Pancreas (tissue), 10 donors: ENCODE data around the gene S1PR3. TPM values are rescaled to one million over a fixed set of nuclear protein-coding genes. Genes with fewer than 3 reads are reported as not detected.
"Not testable (repeated sequence)": the region's sequence is repeated elsewhere in the genome, so short reads cannot be mapped to it uniquely, and the experiment has no call there.

ENCODE experiments used
- ATAC-seq, 4 donors: fragments of 200-7000 bp; cut with Tn5 transposase; one replicate each; pipeline versions ENCODE4 v1.8.0 to v1.9.1; 2020; ENCODE audit warnings: mild to moderate bottlenecking in 4 of 4, moderate library complexity in 4 of 4
- DNase-seq, 6 donors: peaks; one replicate each; pipeline ENCODE4 v3.0.0-alpha.2; 2020
- FAIRE-seq: peaks from 2 replicates; lab custom pipeline; 2012; peaks lifted over from hg19 to GRCh38; lab: Jason Lieb, UNC
- H3K27ac ChIP-seq, 4 donors: fragments of 200-600 bp; sonication (generic); 1 replicate in 3 of 4; 2 replicates in 1 of 4; pipeline versions ENCODE4 v1.5.0 to v1.8.0; 2020
- H3K27me3 ChIP-seq, 4 donors: fragments of 200-600 bp; one replicate each; pipeline ENCODE4 v1.8.0; 2021
- H3K36me3 ChIP-seq, 3 donors: fragments of 200-600 bp; sonication (generic) in 1 of 3; one replicate each; pipeline versions ENCODE4 v1.5.0 to v1.8.0; 2020 to 2021
- H3K4me1 ChIP-seq, 3 donors: fragments of 200-600 bp; one replicate each; pipeline ENCODE4 v1.8.0; 2021
- H3K4me3 ChIP-seq, 4 donors: fragments of 200-600 bp; sonication (generic) in 2 of 4; one replicate each; pipeline versions ENCODE4 v1.5.0 to v1.8.0; 2020 to 2021
- H3K9me3 ChIP-seq, 4 donors: fragments of 200-600 bp; one replicate each; pipeline ENCODE4 v1.8.0; 2021
- CTCF ChIP-seq, 4 donors: fragments of 200-600 bp; sonication (generic) in 3 of 4; IDR thresholded peaks; one replicate each; pipeline versions ENCODE4 v1.5.0 to v1.8.0; 2021; ENCODE audit warnings: antibody characterized with exemption in 4 of 4
- WGBS, 2 donors: extraction: QIAGEN DNeasy Blood & Tissue Kit; methylation state at CpG; one replicate each; pipeline ENCODE4 v1.1.7; 2013; 5-methylcytosine and 5-hydroxymethylcytosine counted together
- intact Hi-C, 3 donors: fragments of 100-400 bp; cut with DNase I; formaldehyde crosslinking; loops; one replicate each; pipeline versions ENCODE4 v1.11.1 to v1.14.2; 2022
- polyA plus RNA-seq, 2 donors: library from polyadenylated mRNA; stranded (reverse); fragments of 200-250 nt; gene quantifications; one replicate each; pipeline ENCODE4 v1.2.3, GENCODE V29; 2013
- total RNA-seq, 6 donors: library from RNA; stranded (reverse); fragmentation: NEBNext Ultra II Directional in 4 of 6; extraction: Animal tissue kit (Norgen Biotek cat#: 25700) in 4 of 6; gene quantifications; one replicate each; pipeline versions ENCODE4 v1.2.1 to v1.2.4, GENCODE V29; 2021 to 2023
- donor health status: healthy with polysubstance abuse.
- donor health status: DM: no; HTN: no; CAD: no; lungs with moderate emphysema.
- donor health status: DM: no; HTN: no; CAD: no.
- donor health status: control.
- donor health status: control.
- donor health status: Bipolar disorder and iron deficiency.
- donor health status: DM: yes; HTN: yes; CAD: no.
- donor health status: DM: no; HTN: no; CAD: no.
- donor health status: DM: no; HTN: no; CAD: no.
- donor health status: DM: yes; HTN: yes; CAD: no.

Gene S1PR3
- 1 to 10 TPM; 1.4 to 4.1 (median 2.8) TPM for total RNA-seq
- polyA plus RNA-seq, result 1 to 10 TPM; 1.8 to 1.9 TPM

DNA sequence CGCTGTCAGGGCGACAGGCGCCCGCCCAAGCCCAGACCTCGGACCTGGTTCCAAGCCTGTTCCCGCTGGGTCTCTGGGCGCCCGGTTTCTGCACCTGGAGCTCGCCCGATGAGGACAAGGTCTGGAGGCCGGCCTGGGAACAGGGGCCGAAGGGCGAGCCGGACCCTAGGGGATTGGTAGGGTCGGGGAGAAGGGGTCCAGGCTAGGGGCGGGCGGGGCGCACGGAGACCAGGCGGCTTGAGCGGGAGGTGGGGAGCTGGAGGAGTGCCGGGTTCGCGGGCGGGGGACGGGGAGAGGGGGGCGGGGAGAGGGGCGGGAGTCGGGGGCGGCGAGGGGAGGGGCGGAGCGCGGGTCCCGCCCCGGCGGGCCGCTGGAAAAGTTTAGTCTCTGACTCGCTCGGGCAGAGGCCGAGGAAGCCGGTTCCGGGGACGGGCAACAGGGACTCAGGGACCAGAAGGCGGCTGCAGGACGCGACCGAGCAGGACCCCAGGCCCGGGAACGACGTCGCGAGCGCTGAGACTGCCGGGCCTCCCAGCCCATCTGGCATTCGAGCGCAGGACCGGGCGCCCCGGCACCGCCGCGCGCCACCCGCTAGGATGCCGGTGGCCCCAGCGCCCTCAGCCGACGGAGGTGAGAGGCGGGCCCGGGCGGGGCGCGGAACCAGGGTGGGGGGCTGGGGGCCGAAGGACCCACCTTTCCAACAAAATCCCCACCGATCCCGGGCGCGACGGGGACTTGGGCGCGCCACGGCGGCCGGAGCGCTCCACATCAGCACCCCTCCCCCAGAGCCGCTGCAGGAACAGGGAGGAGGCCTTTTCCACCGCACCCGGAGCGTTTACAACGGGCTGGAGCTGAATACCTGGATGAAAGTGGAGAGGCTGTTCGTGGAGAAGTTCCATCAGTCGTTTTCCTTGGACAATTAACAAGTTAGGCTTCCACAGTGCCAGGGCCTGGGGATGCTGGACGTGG is at the start of gene S1PR3:
Gene S1PR3, plus strand, starts transcription at position 403 of the 969 bp plus-strand sequence. CDS start 9,733 bp downstream, outside the sequence.
- Histone ChIP-seq H3K9me3 (no peaks in the 10 kb centered on the region), H3K4me1 (peaks cover 0 to 16% (median 0%) of the 10 kb centered on the region in 3 donors), H3K27me3 (no peaks in the 10 kb centered on the region), H3K4me3 (peak within 1 kb of the TSS; percentile 52 to 81 (median 63)), H3K27ac (peak within 1 kb of the TSS in 2 of 4 donors; percentile 22 to 34), H3K36me3 (no peaks in the 10 kb centered on the region)
- TF ChIP-seq CTCF (IDR thresholded peaks at IDR 0.05), result no peak
- DNase-seq (peak; percentile 52 to 86 (median 72)), FAIRE-seq (no peak), ATAC-seq (peak; percentile 88 to 93 (median 90))
- WGBS, 2 donors, result 1 to 2% methylated on average over 52 to 90 of the region's 94 CpGs
- intact Hi-C loops, result loop anchor here in 1 of 3 donors (10.0 kb wide), 1 partner anchor 267 kb away; no protein-coding TSS in a partner anchor

- intact Hi-C loops, H3K4me3 ChIP-seq, H3K36me3 ChIP-seq, H3K9me3 ChIP-seq, H3K27me3 ChIP-seq, FAIRE-seq, ATAC-seq, H3K4me1 ChIP-seq: not testable (repeated sequence)
- H3K27ac ChIP-seq, result peak overlapping the region; percentile 42 to 64 (median 44)
- 27 to 32% methylated on average over 5 of the region's 5 CpGs for WGBS, 2 donors
- DNase-seq, result peak in 1 of 6 donors; percentile 47
Observed at GRCh38 chr9:88941586-88941985, 49.7 kb upstream of the S1PR3 start.

DNA sequence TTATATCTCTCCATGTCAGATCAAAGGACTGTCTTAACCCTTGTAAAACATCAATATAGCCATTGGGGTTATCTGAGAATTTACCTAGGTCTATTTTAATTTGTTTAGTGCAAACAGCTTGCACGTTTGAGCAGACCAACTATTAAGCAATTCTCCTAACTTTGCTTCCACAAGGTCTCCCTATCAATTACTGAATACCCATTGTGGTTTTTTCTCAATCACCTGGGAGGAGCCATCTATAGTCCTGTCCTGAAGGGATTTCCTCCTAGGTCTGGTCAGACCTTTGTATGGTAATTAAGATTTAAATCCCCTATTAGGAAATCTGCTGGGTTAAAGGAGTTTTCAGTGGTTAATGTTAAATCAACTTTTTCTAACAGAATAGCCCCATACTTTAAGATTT is 48.9 kb upstream of the S1PR3 start:
- intact Hi-C loops, result no loop called here
- no peak overlapping the region for H3K4me3 ChIP-seq
- H3K36me3 ChIP-seq, result no peaks in the 10 kb centered on the region
- no peaks in the 10 kb centered on the region for H3K27me3 ChIP-seq
- peak overlapping the region in 3 of 4 donors; percentile 28 to 42 (median 42) for H3K27ac ChIP-seq
- 12 to 15% methylated on average over 1 of the region's 1 CpG for WGBS, 2 donors
- ATAC-seq, result peak in 1 of 4 donors; percentile 60
- TF ChIP-seq CTCF (IDR thresholded peaks at IDR 0.05), result no peak
- no peak for FAIRE-seq
- no peaks in the 10 kb centered on the region for H3K9me3 ChIP-seq
- H3K4me1 ChIP-seq, result peaks cover 3 to 8% (median 6%) of the 10 kb centered on the region in 3 donors
- no peak for DNase-seq

GRCh38 chr9:88945636-88946333 is 45.5 kb upstream of the S1PR3 start:
- DNase-seq, result no peak
- Histone ChIP-seq H3K36me3 (no peaks in the 10 kb centered on the region), H3K4me1 (peaks cover 3 to 19% (median 12%) of the 10 kb centered on the region in 3 donors), H3K27ac (no peak overlapping the region), H3K9me3 (no peaks in the 10 kb centered on the region), H3K27me3 (no peaks in the 10 kb centered on the region), H3K4me3 (no peak overlapping the region)
- intact Hi-C loops, result no loop called here
- TF ChIP-seq CTCF (IDR thresholded peaks at IDR 0.05), result no peak
- ATAC-seq, result no peak
- FAIRE-seq, result no peak
- 63 to 77% methylated on average over 4 of the region's 4 CpGs for WGBS, 2 donors
